Measurements from ENCODE around the gene HTRA3.

HTRA3 gene

DNA sequence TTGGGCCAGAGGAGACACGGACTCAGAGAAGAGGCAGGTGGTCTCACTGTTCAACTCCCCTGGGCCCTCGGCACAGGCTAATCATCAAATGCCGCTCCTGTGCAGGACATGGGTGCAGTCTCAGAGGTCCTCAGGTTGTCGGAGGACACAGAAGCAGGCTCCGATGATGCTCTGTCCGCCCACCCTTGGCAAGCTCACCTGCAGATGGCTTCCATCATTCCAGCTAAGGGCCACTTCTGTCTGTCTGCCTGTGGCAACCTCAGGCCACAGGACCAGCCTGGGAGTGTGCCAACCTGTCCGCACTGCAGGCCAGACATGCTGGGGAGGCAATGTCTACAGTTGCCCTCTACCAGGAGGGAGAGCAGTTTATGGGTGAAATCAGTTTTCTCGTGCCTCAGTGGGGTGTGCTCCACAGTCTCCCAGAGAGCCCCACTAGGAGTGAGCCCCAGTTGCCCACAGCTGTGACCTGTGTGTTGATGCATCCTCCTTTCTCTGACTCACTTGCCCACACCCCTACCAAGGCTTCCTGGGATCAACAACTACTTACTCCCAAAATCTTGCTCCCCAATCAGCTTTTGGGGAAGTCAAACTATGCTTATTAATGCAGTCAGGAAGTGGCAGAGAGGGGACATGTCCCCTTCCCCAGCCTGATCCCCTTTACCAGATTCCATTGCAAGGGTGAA is 55.9 kb downstream of the HTRA3 start:
- DNase-seq (ENCODE audit: low spot score): peak; percentile 51

GRCh38 chr4:8326206-8326605 is 56.7 kb downstream of the HTRA3 start:
- DNase-seq (ENCODE audit: low spot score): peak; percentile 66

- no peak for DNase-seq (ENCODE audit: low spot score)
These were observed 58.9 kb downstream of the HTRA3 start for GRCh38 chr4:8328456-8328855.

DNA sequence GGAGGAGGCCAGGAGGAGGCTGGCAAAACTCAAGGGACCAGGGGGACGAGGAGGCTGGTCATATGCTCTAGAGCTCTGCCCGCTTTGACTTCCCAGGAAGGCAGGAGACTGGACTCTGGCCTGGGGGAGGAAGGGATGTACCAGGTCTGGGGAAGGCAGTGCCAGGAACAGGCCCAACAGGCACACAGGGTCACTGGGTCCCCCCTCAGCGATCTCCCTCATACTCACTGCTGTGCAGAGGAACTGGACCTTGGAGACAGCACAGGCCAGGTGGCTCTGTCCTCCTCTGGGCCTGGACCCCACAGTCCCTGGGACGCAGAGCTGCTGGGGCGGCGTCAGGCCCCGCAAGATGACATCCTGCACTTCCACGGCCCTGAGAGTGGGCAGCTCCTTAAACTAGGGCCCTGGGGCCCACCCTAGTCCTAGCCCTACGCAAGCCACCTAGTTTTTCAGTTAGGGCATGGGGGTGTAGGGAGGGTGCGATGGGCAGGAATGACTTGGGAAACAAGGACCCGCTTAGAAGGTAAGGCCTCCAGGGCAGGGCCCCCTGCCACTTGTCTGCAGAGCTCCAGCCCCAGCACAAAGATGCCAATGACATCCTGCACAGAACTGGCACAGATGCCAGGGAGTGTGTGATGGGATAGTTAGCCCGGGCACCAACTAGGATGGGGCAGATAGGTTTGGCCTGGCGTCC is 59.5 kb downstream of the HTRA3 start:
- peak; percentile 61 for DNase-seq (ENCODE audit: low spot score)

- DNase-seq (ENCODE audit: low spot score): no peak
These were observed 60.0 kb downstream of the HTRA3 start for GRCh38 chr4:8329560-8329858.

GRCh38 chr4:8329859-8330761 is 60.6 kb downstream of the HTRA3 start:
- peak; percentile 60 for DNase-seq (ENCODE audit: low spot score)

GRCh38 chr4:8330821-8331574 is 61.4 kb downstream of the HTRA3 start:
- DNase-seq (ENCODE audit: low spot score): peak; percentile 59

- DNase-seq (ENCODE audit: low spot score): no peak
These were observed 62.0 kb downstream of the HTRA3 start for GRCh38 chr4:8331575-8331955.

GRCh38 chr4:8332038-8332857 is 62.7 kb downstream of the HTRA3 start:
- no peak for DNase-seq (ENCODE audit: low spot score)

GRCh38 chr4:8332891-8333331 is 63.4 kb downstream of the HTRA3 start:
- DNase-seq (ENCODE audit: low spot score): peak; percentile 60

DNA sequence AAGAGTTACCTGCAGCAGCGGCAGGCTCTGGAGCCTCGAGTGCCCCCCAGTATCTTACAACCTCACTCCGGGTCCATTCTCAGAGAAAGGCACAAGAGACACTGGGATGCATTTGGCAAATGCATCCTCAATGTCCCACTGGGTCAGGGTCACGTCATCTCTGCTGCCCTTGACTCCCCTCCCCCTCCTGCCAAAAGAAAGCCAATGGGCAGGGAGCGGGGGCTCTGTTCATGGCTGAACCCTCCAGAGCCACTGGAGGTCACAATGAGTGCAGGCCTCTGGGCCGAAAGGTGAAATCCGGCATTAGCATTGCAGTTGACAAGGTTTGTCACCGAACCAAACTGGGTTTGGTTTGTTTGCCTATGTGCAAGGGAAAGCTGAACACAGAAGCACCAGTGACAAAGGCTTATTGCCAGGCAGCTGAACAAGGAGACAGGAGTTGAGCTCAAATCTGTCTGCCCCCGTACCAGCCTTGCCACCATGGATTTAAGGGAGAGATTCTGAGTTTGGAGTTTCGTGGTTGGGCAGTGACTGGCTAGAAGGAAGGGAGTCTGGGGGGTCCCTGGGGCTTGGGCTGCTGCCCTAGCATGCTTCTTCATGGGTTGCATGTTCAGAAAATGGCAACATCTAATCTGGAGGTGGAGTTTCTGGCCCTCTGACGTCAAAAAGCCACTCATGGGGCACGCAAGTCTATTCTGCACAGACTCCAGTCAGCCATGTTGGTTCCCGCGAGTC is 64.3 kb downstream of the HTRA3 start:
- peak; percentile 41 for DNase-seq (ENCODE audit: low spot score)

GRCh38 chr4:8334786-8335460 is 65.4 kb downstream of the HTRA3 start:
- peak; percentile 59 for DNase-seq (ENCODE audit: low spot score)

GRCh38 chr4:8335848-8336247 is 66.3 kb downstream of the HTRA3 start:
- no peak for DNase-seq (ENCODE audit: low spot score)

DNA sequence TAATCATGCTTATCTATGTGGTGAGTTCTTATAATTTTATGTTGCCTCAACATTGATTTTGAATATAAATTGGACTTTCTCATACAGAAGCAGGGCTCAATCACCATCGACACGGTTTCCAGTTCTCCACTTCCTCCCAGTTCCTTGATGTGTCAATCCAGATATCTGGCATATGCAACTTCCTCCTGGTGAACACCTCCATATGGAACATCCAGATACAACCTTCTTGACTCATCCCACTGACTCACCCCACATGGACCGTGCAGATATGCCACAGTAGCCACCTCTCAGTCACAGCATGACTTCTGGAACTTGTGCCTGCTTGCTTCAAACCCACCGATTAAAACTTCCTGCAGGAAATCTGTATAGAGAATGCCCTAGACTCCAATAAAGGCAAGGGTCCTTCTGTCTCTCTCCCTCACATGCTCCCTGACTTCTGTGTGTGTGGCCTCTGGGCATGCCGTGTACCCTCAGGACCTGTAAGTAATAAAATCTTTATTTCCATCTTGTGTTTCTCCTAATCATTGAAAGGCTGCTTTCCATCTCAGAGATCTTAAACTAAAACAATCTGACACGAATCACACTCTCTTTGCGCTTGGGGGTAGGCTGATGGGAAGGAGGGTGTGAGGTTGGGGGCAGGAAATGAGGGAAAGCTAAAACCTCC is 67.0 kb downstream of the HTRA3 start:
- DNase-seq (ENCODE audit: low spot score): peak; percentile 30

DNA sequence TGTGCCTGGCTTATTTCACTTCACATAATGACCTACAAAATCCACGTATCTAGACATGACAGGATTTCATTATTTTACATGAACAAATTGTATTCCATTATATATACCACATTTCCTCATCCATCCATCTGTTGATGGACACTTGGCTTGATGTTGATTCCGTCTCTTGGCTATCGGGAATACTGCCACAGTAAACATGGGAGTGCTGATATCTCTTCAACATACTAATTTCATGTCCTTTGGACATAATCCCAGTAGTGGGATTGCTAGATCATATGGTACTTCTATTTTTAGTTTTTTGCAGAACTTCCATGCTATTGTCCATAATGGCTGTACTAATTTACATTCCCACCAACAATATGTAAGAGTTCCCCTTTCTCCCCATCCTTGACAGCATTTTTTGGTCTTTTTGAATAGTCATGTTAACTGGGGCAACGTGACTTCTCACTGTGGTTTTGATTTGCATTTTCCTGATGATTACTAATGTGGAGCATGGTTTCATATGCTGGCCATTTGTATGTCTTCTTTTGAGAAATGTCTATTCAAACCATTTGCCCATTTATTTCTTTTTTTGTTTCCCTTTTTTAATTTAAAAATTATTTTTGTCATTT is 68.9 kb downstream of the HTRA3 start:
- DNase-seq (ENCODE audit: low spot score): no peak

- DNase-seq (ENCODE audit: low spot score): peak; percentile 91
These were observed 71.3 kb downstream of the HTRA3 start for GRCh38 chr4:8340781-8341241.

DNA sequence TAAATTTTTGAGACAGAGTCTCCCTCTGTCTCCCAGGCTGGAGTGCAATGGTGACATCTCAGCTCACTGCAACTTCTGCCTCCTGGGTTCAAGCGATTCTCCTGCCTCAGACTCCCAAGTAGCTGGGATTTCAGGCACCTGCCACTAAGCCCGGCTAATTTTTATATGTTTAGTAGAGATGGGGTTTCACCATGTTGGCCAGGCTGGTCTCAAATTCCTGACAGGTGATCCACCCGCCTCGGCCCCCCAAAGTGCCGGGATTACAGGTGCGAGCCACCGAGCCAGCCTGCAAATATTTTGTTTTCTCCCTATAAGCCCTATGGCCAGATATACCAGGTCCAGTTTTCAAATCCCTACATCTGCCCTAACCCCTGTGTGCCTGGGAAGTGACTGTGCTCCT is 71.7 kb downstream of the HTRA3 start:
- DNase-seq (ENCODE audit: low spot score): peak; percentile 62

DNA sequence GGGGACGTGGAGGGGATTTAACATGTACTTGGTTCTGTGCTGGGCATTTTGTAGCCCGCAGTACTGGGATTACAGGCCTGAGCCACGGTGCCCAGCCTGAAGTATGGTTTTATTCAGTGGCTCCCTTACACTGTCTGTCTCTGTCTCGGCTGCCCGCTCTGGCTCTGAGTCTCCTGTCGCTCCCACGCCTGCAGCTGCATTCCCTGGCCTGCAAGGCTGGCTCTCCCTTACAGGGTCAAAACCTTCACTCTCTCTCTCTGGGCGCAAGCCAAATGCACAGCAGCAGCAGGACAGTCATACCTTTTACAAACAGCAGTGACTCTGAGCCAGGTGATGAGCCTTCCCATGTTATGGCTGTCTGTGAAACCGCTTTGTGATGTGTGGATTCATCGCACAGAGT is 72.1 kb downstream of the HTRA3 start:
- DNase-seq (ENCODE audit: low spot score): peak; percentile 77

Measured in left forelimb (tissue), 1 donor.